Activated T-helper 1 cell treated with Interleukin-2 at 50 U/mL for 16 hours (primary cell): ENCODE measurements around the gene TFDP1.
"Not testable (repeated sequence)": the region's sequence is repeated elsewhere in the genome, so short reads cannot be mapped to it uniquely, and the experiment has no call there.

ENCODE experiments used
- DNase-seq: peaks from one replicate; pipeline ENCODE4 v3.0.0-alpha.2; 2020; ENCODE audit warnings: low read depth

TFDP1 gene

GRCh38 chr13:113567681-113568080 lies 16.9 kb upstream of the TFDP1 start:
- DNase-seq = no peak

GRCh38 chr13:113573065-113573464 lies 11.5 kb upstream of the TFDP1 start:
- DNase-seq = no peak

GRCh38 chr13:113576597-113576996 lies 8.0 kb upstream of the TFDP1 start:
- DNase-seq = no peak

- no peak for DNase-seq
Measured at GRCh38 chr13:113577881-113578435, 6.6 kb upstream of the TFDP1 start.

GRCh38 chr13:113579686-113580085 lies 4.9 kb upstream of the TFDP1 start:
- no peak for DNase-seq

GRCh38 chr13:113581871-113582270 lies 2.7 kb upstream of the TFDP1 start:
- DNase-seq = no peak

- DNase-seq = no peak
Measured at GRCh38 chr13:113582841-113583631, 1.5 kb upstream of the TFDP1 start.

GRCh38 chr13:113584870-113585671 lies 518 bp downstream of the TFDP1 start:
- DNase-seq = no peak

GRCh38 chr13:113585896-113586295 lies 1.3 kb downstream of the TFDP1 start:
- no peak for DNase-seq

GRCh38 chr13:113586661-113587479 lies 2.3 kb downstream of the TFDP1 start:
- DNase-seq = no peak

- DNase-seq = no peak
Measured at GRCh38 chr13:113588394-113589111, 4.0 kb downstream of the TFDP1 start.

GRCh38 chr13:113589251-113589960 lies 4.9 kb downstream of the TFDP1 start:
- no peak for DNase-seq

- no peak for DNase-seq
Measured at GRCh38 chr13:113589961-113590339, 5.4 kb downstream of the TFDP1 start.

- no peak for DNase-seq
Measured at GRCh38 chr13:113591750-113592149, 7.2 kb downstream of the TFDP1 start.

- no peak for DNase-seq
Measured at GRCh38 chr13:113592571-113592970, 8.0 kb downstream of the TFDP1 start.

- DNase-seq = not testable (repeated sequence)
Measured at GRCh38 chr13:113594066-113594821, 9.7 kb downstream of the TFDP1 start.

GRCh38 chr13:113595131-113595530 lies 10.6 kb downstream of the TFDP1 start:
- no peak for DNase-seq

- DNase-seq = no peak
Measured at GRCh38 chr13:113596321-113597200, 12.0 kb downstream of the TFDP1 start.
